GM18861 (cell line): Measurements from ENCODE around the gene KIAA1671.

Experiments used
- ATAC-seq: cut with Tn5 transposase; IDR thresholded peaks from one replicate; pipeline ENCODE4 v1.9.1; 2021; ENCODE audit not compliant: unreplicated experiment

The KIAA1671 gene

DNA sequence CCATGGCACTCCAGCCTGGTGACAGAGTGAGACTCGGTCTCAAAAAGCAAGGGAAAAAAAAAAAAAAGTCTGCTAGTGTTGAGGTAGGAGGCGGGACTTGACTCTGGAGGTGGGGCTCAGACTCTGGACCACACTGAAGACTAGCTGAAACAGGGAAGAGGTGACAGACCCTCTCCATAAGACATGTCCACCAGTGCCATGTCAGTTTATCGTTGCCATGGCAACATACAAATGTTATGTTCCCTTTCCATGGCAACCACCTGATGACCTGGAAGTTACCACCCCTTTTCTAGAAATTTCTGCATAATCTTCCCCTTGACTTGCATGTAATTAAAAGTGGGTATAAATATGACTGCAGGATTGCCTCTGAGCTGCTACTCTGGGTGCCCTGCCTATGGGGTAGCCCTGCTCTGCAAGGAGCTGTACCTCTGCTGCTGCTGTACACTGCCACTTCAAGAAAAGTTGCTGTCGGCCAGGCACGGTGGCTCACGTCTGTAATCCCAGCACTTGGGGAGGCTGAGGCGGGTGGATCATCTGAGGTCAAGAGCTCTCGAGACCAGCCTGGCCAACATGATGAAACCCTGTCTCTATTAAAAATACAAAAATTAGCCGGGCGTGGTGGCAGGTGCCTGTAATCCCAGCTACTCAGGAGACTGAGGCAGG, 55.1 kb downstream of the KIAA1671 start:
- no peak for ATAC-seq

DNA sequence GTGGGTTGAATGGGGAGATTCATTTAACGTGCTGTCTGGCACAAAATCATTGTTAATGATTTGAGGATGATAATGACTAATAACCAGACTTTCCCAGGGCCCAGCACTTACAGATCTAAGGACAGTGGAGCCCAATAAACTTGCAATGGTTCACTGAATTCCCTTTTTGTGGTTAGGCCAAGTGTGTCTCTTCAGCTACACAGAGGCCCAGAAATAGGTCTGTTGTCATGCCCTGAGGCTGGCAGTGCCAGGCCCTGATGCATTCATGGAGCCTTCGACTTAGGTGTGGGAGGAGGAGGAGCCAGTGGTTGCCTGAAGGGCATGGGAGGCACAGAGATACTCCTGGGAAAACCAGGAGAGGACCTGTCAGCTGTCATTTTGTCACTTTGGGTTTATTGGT, 56.1 kb downstream of the KIAA1671 start:
- ATAC-seq = no peak

DNA sequence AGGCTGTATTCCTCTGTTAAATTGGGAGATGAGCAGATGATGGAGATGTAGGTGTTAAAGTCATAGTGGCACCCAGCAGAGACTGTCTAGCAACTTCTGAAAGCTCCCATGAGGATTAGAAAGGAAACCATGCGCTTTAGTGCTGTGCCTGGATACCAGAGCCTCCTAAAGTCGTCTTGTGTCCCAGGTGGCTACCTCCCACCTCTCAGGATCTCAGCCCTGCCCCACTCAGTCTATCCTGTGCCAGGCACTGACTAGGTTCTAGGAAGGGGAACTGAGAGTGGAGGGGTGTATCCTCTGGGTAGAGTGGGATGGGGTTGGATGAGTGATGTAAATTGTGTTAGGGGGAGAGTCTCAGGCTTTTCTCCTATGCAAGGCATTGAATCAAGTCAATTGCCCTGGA, 60.2 kb downstream of the KIAA1671 start:
- no peak for ATAC-seq

DNA sequence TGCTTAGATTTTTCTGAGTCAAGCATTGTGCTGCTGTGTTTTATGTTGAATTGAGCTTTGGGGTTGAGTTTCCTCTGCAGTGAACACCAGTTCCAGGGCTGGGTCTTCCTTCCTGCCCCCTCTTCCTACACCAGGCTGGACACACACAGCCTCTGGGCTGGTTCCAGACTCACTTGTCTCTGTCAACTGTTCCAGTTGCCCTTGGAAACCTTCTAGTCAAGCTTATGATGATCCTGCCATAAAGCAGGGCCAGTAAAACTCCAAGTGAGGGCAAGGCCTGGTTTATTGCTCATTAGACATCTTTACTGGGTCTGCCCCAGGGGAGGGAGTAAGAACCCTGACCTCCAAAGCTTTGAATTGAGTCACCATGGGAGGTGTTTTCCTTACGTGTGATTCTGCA, 61.1 kb downstream of the KIAA1671 start:
- ATAC-seq = no peak

DNA sequence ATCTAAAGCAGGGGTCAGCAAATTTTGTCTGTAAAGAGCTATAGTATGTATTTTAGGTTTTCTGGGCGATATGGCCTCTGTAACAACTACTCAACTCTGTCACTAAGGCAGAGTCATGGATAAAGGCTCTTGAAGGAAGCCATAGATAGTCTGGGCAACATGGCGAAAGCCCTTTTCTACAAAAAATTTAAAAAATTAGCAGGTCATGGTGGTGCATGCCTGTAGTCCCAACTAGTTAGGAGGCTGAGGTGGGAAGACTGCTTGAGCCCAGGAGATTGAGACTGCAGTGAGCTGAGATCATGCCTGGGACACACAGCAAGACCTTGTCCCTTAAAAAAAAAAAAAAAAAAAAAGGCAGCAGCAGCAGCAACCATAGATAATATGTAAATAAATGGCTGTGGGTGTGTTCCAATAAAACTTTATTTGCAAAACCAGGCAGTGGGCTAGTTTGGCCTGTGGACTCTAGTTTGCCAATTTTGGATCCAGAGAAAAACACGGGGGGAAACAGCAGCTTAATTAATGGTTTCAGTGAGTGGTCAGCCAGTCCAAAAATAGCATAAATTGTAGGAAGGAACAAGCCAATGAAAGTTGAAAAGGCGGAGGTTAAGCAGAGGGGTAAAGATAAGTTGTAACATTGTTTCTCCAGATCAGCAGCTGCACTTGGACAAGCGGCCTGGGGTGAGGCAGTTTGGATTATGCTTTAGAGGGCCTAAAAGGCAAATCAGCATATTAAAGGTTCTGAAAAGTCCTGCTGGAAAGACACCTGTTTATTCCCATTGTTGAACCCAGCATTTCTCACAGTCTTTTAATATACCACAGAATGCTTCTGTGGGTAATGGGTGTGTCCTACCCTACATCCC, 62.6 kb downstream of the KIAA1671 start:
- no peak for ATAC-seq

DNA sequence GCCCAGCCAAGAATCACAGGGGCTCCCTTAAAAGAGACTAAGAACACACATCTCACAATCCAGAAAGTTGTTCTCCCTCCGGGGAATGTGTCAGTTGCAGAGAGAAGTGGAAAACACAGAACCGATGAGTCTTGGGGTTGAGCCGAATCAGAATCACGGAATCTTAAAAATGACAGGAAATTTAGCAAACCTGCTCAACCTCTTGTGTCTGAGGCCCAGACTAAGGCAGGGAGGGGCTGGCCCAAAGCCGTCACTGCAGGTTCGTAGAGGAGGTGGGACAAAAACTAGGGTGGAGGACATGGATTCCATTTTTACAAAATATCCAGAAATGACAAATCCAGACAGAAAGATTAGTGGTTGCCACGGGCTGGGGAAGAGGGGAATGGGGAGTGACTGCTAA, 63.8 kb downstream of the KIAA1671 start:
- ATAC-seq = no peak

DNA sequence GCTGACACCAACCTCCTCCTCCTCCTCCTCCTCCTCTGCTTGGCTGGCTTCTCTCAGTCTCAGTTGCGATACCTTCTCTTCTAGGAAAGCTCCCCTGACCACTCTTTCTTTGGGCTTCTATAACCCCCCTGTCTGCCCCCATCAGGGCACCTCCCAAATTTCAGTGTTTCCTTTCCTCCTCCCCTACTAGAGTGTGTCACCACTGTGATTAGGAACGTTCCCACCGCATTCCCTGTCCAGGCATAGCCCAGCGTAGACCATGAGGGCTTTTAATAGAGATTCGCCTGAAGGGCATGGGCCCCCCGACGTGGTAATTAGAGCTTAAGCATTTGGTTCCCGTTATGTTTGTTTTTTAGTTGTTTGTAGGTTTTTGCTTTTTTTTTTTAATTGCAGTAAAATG, 65.5 kb downstream of the KIAA1671 start:
- ATAC-seq = no peak

DNA sequence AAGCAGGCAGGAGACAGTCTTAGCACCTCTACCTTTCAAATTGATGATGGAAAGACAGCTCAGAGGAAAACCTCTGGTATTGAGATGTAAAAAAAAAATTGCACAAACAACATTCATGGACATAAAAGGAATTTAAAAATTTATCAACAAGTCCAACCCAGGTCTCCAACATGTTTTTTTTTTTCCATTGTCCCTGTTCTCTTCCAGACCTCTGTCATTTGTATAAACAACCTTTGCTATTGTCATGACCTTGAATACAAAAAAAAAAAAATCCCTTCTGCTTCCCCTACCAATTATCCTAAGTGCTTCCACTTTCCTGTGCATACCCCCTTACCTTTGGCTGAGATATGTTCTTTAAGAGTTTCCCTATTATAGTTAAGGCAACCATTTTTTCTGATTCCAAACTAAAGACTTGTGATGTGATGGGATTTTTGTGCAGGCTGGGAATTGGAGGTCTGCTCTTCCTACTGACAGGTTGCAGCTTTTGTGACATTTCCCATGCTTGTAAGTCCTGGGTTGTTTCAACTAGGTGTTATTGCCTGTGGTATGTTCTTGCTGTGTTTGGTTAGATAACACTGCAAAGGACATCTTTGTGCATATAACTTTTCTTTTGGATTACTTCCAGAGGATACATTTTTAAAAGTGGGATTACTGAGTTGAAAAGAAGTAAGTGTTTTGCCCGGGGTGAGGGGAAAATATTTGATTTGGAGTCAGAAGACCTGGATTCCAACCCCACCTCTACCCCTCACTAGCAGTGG, 67.1 kb downstream of the KIAA1671 start:
- no peak for ATAC-seq

DNA sequence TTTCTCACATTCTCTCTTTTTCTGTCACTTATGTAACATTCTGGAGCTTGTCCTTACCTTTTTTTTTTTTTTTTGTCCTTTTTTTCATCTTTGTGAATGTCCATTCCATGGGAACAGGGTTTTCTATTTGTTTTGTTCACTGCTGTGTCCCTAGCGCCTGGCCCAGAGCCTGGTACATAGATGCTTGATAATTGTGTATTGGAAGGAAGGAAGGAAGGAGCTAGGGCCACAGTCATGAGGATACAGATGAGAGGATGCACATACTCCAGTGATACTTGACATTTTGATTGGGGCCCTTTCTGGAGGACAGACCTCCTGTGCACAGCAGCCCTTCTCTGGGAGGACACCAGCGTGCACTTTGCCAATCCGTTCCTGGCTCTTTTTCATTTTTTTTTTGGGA, 68.9 kb downstream of the KIAA1671 start:
- no peak for ATAC-seq

DNA sequence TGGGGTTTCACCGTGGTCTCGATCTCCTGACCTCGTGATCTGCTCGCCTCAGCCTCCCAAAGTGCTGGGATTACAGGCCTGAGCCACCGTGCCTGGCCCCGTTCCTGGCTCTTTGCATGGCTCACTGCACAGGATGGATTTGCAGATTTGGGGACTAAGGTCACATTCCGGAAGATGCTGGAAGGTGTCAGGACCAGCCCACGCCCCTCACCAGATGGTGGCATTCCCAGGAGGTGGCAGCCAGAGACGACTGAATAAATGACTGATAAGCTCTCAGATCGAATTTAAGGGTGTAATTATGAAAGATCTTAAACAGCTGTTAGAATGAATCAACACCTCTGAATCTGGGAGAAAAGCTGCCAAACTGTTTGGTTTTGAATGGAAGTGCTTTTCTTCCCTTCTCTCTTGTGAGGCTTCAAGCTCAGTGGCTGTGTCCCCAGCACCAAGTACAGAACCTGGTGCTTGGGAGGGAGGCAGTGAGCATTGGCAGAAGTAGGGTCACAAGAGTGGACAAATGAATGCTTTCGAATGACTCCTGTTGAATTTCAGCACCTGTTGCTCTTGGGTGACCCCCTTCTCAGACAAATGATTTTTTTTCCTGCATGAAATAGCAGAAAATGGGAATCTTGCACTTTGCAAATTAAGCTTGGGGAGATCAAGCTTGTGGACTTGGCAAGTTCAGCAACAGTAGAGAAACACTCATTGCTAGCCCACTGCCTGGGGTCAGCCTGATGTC, 69.6 kb downstream of the KIAA1671 start:
- no peak for ATAC-seq

DNA sequence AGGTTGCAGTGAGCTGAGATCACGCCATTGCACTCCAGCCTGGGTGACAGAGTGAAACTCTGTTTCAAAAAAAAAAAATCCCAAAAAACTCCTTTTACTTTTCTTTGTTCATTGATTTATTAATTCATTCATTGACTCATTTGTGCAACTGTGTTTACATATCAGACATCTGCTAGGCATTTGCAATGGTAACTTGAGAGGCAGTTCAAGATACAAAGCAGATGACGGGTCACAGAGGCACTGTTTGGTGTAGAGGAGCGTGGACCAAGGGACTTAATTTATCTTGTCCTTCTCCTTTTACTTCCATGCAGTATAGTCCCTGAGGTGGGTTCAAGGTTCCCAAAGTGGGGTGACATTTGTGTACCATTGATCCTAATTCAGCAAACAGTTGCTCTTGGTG, 71.4 kb downstream of the KIAA1671 start:
- no peak for ATAC-seq

DNA sequence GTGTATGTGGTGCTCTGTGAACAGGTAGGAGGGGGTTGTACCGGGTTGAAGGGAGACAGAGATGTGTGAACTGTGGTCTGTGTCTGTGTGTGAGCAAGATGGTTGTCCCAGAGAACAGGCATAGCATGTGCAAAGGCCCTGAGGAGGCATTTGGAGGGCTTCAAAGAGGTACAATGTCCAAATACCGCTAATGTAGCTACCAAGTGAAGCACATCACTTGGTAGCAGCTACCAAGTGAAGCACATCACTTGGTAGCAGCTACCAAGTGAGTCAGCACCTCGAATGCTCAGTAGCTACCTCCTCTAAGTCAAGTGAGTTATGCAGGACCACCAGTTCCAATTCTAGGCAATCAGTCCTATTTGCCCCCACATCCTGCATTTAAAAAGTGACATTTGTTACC, 72.4 kb downstream of the KIAA1671 start:
- ATAC-seq = no peak

DNA sequence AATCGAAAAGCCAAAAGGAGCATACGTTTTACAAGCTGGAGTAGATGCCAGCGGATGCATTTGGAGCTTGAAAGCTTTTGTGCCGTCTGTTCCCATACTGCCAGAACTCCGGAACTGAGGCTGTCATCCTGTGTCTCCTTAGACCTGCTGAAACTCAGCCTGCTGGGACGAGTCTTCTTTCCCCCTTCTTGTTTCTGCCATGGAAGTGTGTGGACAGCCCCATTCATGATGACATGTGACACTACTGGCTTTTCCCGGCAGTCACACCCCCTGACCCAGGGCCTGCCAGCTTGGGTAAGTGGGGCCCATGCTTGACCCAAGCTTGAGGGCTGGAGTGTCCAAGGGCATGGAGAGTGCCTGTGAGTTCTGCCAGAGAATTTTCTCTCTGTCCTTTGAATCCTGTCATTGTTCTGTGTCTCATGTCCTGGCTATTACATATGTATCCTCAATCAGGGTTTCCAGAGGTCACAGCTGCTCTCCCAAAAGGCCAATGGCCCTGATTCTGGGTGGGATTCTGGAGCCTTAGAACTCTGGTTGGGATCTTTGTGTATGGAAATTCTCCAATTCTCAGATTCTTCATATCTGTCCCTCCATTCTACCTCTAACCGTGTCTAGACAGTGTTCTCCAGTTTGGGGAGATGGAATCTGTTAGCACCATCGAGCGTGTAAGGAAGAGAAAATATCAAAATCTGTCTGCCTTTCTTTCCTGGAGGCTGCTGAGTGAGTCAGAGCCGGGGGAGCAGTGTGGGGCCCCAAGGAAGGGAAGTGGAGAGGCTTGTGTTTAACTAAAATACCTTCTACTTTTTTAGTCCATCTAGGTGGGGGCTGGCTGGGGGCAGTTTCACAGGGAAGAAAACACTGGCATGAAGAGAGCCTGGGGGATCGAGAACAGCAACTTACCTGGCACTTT, 73.2 kb downstream of the KIAA1671 start:
- ATAC-seq = no peak

DNA sequence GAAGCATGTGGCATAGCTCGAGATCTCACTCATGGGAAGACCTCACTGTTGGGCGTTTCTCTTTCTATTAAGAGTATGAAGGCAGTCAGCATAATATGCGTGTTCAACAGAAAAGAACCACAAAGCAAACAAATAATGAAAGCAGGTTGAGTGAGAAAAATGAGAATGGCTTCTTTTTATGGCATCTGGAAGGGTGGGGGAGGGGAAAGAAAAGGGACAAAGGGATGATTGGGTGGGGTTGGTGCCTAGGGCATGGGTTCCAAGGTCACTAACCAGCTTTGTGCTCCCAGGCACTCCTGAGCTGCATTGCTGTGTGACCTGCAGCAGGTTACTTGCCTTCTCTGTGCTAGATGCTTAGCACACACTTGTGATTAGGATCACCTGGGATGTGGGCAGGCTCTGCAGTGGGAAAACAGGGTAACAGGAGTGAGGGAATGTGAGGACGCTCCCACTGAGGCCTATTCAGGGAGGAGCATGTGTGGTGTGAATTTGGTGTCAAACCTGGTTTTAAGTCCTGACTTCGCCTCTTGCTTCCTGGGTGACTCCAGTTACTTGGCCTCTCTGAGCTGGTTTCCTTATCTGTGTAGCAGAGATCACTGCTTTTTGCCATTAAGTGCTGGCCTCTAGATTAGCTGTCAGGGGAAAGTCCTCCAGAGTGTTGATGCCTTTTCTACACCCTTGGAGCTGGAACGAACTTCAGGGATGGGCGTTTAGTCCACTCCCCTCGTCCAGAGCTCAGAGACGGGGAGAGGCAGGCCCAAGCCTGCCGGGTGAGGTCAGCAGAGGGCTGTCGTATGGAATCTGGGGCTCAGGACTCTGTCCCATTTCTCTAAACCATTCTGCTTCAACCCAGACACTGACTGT, 74.8 kb downstream of the KIAA1671 start:
- no peak for ATAC-seq

DNA sequence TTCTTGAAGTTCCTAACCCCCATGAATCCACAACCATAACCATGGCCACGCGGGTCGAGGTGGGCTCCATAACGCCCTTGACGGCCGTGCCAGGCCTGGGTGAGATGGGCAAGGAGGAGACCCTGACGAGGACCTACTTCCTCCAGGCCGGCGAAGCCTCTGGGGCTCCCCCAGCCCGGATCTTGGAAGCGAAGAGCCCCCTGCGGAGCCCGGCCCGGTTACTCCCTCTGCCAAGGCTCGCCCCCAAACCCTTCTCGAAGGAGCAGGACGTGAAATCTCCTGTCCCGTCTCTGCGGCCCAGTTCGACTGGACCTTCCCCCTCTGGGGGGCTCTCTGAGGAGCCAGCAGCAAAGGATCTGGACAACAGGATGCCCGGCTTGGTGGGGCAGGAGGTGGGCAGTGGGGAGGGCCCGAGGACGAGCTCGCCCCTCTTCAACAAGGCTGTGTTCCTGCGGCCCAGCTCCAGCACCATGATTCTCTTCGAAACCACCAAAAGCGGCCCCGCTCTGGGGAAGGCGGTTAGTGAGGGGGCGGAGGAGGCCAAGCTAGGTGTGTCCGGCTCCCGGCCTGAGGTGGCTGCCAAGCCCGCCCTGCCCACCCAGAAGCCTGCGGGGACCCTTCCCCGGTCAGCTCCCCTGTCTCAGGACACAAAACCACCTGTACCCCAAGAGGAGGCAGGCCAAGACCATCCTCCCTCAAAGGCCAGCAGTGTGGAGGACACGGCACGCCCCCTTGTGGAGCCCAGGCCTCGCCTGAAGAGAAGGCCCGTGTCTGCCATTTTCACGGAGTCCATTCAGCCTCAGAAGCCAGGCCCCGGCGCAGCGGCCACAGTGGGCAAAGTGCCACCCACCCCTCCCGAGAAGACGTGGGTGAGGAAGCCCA, 75.7 kb downstream of the KIAA1671 start:
- ATAC-seq = no peak

DNA sequence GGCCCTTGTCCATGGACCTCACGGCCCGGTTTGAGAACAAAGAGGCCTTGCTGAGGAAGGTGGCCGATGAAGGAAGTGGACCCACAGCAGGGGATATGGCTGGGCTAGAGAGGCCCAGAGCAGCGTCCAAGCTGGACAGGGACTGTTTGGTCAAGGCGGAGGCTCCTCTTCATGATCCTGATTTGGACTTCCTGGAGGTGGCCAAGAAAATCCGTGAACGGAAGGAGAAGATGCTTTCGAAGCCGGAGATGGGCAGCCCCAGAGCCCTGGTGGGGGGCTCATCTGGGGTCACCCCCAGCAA, 76.3 kb downstream of the KIAA1671 start:
- ATAC-seq = no peak

DNA sequence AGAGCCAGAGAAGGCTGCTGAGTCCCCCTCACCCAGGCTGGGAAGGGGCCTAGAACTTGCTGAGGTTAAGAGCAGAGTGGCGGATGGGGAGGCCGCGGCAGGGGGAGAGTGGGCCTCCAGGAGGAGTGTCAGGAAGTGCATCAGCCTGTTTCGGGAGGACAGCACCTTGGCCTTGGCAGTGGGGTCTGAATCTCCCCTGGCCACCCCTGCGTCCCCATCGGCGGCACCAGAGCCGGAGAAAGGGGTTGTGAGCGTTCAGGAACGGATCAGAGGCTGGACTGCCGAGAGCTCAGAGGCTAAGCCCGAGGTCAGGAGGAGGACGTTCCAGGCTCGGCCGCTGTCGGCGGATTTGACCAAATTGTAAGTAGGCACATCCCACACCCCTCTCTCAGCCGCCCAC, 76.7 kb downstream of the KIAA1671 start:
- ATAC-seq = no peak

DNA sequence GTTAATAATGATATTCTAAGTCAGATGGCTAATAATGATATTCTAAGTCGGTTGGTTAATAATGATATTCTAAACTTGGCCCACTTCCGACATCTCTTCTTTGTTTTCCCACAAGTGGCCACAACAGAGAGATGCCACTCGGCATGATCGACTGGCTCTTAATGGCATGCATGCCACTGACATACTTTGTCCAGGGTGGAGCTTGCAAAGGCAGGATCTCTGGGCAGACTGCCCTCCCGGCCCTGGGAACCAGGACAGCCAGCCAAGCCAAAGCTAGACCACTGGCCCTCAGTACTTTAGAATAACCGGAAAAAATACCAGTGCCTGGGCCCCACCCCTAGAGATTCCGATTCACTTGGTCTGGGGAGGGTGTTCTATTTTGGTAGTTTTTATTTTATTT, 78.1 kb downstream of the KIAA1671 start:
- no peak for ATAC-seq
